ENCODE measurements around the gene FAM3C. TPM values are rescaled to one million over a fixed set of nuclear protein-coding genes. Genes with fewer than 3 reads are reported as not detected.

FAM3C gene
- total and polyA plus RNA-seq, 11 donors: 20.6 to 97.2 (median 45.3) TPM

DNA sequence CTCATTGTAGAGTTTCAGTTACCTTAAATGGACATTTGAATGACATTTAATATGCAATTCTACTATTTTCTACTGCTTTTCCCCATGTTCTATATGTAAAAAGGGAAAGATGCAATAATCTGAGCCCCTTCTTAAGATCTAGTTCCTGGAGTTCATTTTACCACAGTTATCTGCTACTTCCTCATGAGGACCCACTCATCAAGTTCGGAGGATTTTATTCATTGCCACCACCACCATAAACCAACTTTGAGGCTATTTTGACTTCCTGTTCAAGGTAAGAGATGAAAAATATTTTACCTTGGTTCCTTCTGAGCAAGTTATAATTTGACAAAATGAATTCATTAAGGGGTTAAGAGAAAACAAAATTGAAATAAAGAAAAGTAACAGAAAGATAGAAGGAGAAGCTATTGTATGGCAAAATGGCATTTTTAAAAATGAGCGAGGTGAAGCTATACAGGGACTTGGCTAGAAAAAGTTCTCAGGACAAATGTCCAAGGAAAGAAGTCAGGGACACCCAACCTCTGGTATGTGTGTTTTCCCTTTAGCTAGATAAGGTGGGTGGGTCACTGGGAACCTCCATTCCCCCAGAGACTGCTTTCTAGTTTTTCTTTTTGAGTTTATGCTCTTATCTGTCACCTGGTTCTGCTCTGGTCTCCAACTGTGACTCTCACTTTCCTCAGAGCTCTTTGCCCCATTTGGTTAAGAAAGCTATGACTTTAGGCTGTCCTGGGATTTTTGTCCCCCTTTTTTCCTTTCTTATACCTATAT lies 14.9 kb upstream of the FAM3C start:
- Histone ChIP-seq H3K27me3 (peaks cover 0 to 3% (median 0%) of the 10 kb centered on the region in 9 donors), H3K36me3 (no peaks in the 10 kb centered on the region), H3K9me3 (no peaks in the 10 kb centered on the region), H3K4me1 (no peaks in the 10 kb centered on the region), H3K27ac (no peak overlapping the region), H3K4me3 (no peak overlapping the region)
- DNase-seq: no peak
- intact Hi-C loops (cut with DNase I): no loop called here
- TF ChIP-seq CTCF (IDR thresholded peaks at IDR 0.05): no peak
- no peak for TF ChIP-seq POLR2A (IDR thresholded peaks at IDR 0.05)
- 86 to 88% (median 88%) methylated on average over 2 of the region's 2 CpGs for WGBS, 4 donors
- ATAC-seq: no peak

- Histone ChIP-seq H3K4me1 (peaks cover 0 to 11% (median 0%) of the 10 kb centered on the region in 12 donors), H3K9me3 (no peaks in the 10 kb centered on the region), H3K27me3 (peaks cover 0 to 3% (median 0%) of the 10 kb centered on the region in 9 donors), H3K36me3 (no peaks in the 10 kb centered on the region), H3K27ac (no peak overlapping the region), H3K4me3 (no peak overlapping the region)
- DNase-seq (no peak), ATAC-seq (no peak)
- no peak for TF ChIP-seq POLR2A (IDR thresholded peaks at IDR 0.05)
- no peak for TF ChIP-seq CTCF (IDR thresholded peaks at IDR 0.05)
- WGBS, 4 donors: 84 to 97% (median 87%) methylated on average over 2 of the region's 2 CpGs
- intact Hi-C loops (cut with DNase I): no loop called here
These were observed 10.8 kb upstream of the FAM3C start for GRCh38 chr7:121406944-121407343.

- TF ChIP-seq POLR2A (IDR thresholded peaks at IDR 0.05) (no peak), CTCF (IDR thresholded peaks at IDR 0.05) (no peak)
- no peaks in the 10 kb centered on the region for H3K36me3 ChIP-seq
- peaks cover 0 to 11% (median 0%) of the 10 kb centered on the region in 12 donors for H3K4me1 ChIP-seq
- H3K27ac ChIP-seq: no peak overlapping the region
- no peak for ATAC-seq
- DNase-seq: no peak
- 88 to 97% (median 93%) methylated on average over 5 of the region's 5 CpGs for WGBS, 4 donors
- H3K9me3 ChIP-seq: no peaks in the 10 kb centered on the region
- H3K4me3 ChIP-seq: no peak overlapping the region
- intact Hi-C loops (cut with DNase I): no loop called here
- peaks cover 0 to under 1% (median 0%) of the 10 kb centered on the region in 9 donors for H3K27me3 ChIP-seq
These were observed 10.4 kb upstream of the FAM3C start for GRCh38 chr7:121406461-121406860.

- TF ChIP-seq POLR2A (IDR thresholded peaks at IDR 0.05): no peak
- no peak for TF ChIP-seq CTCF (IDR thresholded peaks at IDR 0.05)
- Histone ChIP-seq H3K9me3 (no peaks in the 10 kb centered on the region), H3K4me1 (peaks cover 0 to 11% (median 0%) of the 10 kb centered on the region in 12 donors), H3K27ac (no peak overlapping the region), H3K36me3 (no peaks in the 10 kb centered on the region), H3K27me3 (no peaks in the 10 kb centered on the region), H3K4me3 (no peak overlapping the region)
- no peak for ATAC-seq
- intact Hi-C loops (cut with DNase I): no loop called here
- no peak for DNase-seq
- WGBS, 4 donors: 82 to 93% (median 88%) methylated on average over 2 of the region's 2 CpGs
These were observed 8.2 kb upstream of the FAM3C start for GRCh38 chr7:121404348-121404747.

Measured in heart left ventricle (tissue), 16 donors.